GM12878 (cell line): ENCODE measurements around the gene PGM2L1. TPM values are rescaled to one million over a fixed set of nuclear protein-coding genes. Genes with fewer than 3 reads are reported as not detected.

Experiments
- ATAC-seq: fragments of 200-7000 bp; cut with Tn5 transposase; 3 replicates; pipeline ENCODE4 v1.9.1; 2020; ENCODE audit warnings: mild to moderate bottlenecking, moderate library complexity
- BruUV-seq: library from RNA; stranded (reverse); fragments of 400-500 nt; replicated peaks from 2 replicates; lab custom pipeline; 2021; lab: Mats Ljungman, UMichigan
- CTCF ChIA-PET: fragments of 300-600 bp; sonication (Branson Sonifier 250); formaldehyde crosslinking; extraction: SDS; loops from one replicate; lab custom pipeline; 2021; ENCODE audit warnings: inconsistent platforms; lab: Yijun Ruan, JAX
- POLR2A ChIA-PET: fragments of 350-600 bp; formaldehyde crosslinking; extraction: SDS; loops from one replicate; lab custom pipeline; 2021; ENCODE audit warnings: inconsistent platforms; lab: Charles Lee
- RAD21 ChIA-PET: fragments of 300-600 bp; sonication (Branson Sonifier 250); formaldehyde crosslinking; loops from one replicate; lab custom pipeline; 2023; ENCODE audit warnings: antibody characterized with exemption; ENCODE audit not compliant: unreplicated experiment; lab: Charles Lee
- SMC1A ChIA-PET: fragments of 300-600 bp; sonication (Branson Sonifier 250); formaldehyde crosslinking; loops from one replicate; lab custom pipeline; 2023; ENCODE audit not compliant: unreplicated experiment, uncharacterized antibody; lab: Charles Lee
- DNase-seq: peaks from one replicate; pipeline ENCODE4 v3.0.0-alpha.2; 2011; ENCODE audit warnings: low read depth, low spot score
- FAIRE-seq: peaks from 3 replicates; lab custom pipeline; 2011; peaks lifted over from hg19 to GRCh38; lab: Jason Lieb, UNC
- H2AFZ ChIP-seq: 2 replicates; pipeline ENCODE4 v1.6.0; 2011; ENCODE audit warnings: low read depth, low read length, control low read depth; ENCODE audit not compliant: control insufficient read depth
- H3K27ac ChIP-seq: 2 replicates; pipeline ENCODE4 v1.5.1; 2011; ENCODE audit warnings: control low read depth; ENCODE audit not compliant: control insufficient read depth, insufficient read depth
- H3K27me3 ChIP-seq, 2 experiments: replicated peaks in 1 of 2; 2 replicates each; pipeline versions ENCODE4 v1.6.0 to v1.6.1; 2011; ENCODE audit warnings: low read length in 1 of 2; ENCODE audit not compliant: control insufficient read depth in 2 of 2, insufficient read depth in 2 of 2
- H3K36me3 ChIP-seq, 2 experiments: 2 replicates each; pipeline ENCODE4 v1.5.1; 2011; ENCODE audit warnings: low read length in 1 of 2; ENCODE audit not compliant: control insufficient read depth in 2 of 2, insufficient read depth in 2 of 2
- H3K4me1 ChIP-seq: 2 replicates; pipeline ENCODE4 v1.6.1; 2011; ENCODE audit warnings: mild to moderate bottlenecking, low read length, moderate library complexity, mixed read lengths; ENCODE audit not compliant: control insufficient read depth, insufficient read depth
- H3K4me2 ChIP-seq: 2 replicates; pipeline ENCODE4 v1.6.0; 2011; ENCODE audit warnings: control low read depth; ENCODE audit not compliant: control insufficient read depth, insufficient read depth
- H3K4me3 ChIP-seq: fragments of 200-600 bp; sonication (generic); 2 replicates; pipeline ENCODE4 v1.5.1; 2016
- H3K79me2 ChIP-seq: 2 replicates; pipeline ENCODE4 v1.6.0; 2011; ENCODE audit warnings: low read length; ENCODE audit not compliant: control insufficient read depth, insufficient read depth
- H3K9ac ChIP-seq: 2 replicates; pipeline ENCODE4 v1.8.0; 2011; ENCODE audit warnings: low read length, control low read depth, mixed read lengths; ENCODE audit not compliant: control insufficient read depth, insufficient read depth
- H3K9me3 ChIP-seq: replicated peaks from 3 replicates; pipeline ENCODE4 v1.5.1; 2011; ENCODE audit warnings: mild to moderate bottlenecking, low read length; ENCODE audit not compliant: control insufficient read depth, insufficient read depth
- H4K20me1 ChIP-seq: 2 replicates; pipeline ENCODE4 v1.6.0; 2011; ENCODE audit not compliant: control insufficient read depth, insufficient read depth
- ASH2L ChIP-seq: fragments of 300-600, 200-600 bp; sonication (generic); IDR thresholded peaks from 2 replicates; pipeline ENCODE4 v1.6.1; 2017; ENCODE audit warnings: low read depth, mild to moderate bottlenecking, borderline replicate concordance
- CREM ChIP-seq: IDR thresholded peaks from 2 replicates; pipeline ENCODE4 v1.6.1; 2014; ENCODE audit warnings: antibody characterized with exemption, low read depth
- ETV6 ChIP-seq, 2 experiments: fragments of 450-650 bp in 1 of 2; IDR thresholded peaks in 1 of 2; conservative IDR thresholded peaks in 1 of 2; 2 replicates each; pipeline ENCODE4 v1.6.1; 2014; ENCODE audit warnings: antibody characterized with exemption in 1 of 2, borderline replicate concordance in 1 of 2, low read depth in 1 of 2, mild to moderate bottlenecking in 1 of 2, moderate library complexity in 1 of 2
- IKZF1 ChIP-seq: fragments of 450-650 bp; conservative IDR thresholded peaks from 2 replicates; pipeline ENCODE4 v1.6.1; 2017; ENCODE audit warnings: antibody characterized with exemption, mild to moderate bottlenecking
- POLR2A ChIP-seq: IDR thresholded peaks from 2 replicates; pipeline ENCODE4 v1.6.1; 2011; ENCODE audit warnings: low read depth, mild to moderate bottlenecking, low read length
- RAD51 ChIP-seq: fragments of 450-650 bp; IDR thresholded peaks from 2 replicates; pipeline ENCODE4 v1.6.1; 2016; ENCODE audit warnings: moderate library complexity, mild to moderate bottlenecking, inconsistent platforms
- SP1 ChIP-seq: IDR thresholded peaks from one replicate; pipeline ENCODE4 v1.6.1; 2011; ENCODE audit warnings: low read depth, low read length
- TBL1XR1 ChIP-seq: IDR thresholded peaks from 2 replicates; pipeline ENCODE4 v1.6.1; 2012; ENCODE audit warnings: low read depth, low read length, improper control_type of control experiment
- WGBS: methylation state at CpG from one replicate; pipeline ENCODE4 v1.1.6; 2016; ENCODE audit warnings: low lambda C conversion rate; ENCODE audit not compliant: insufficient replicate concordance, insufficient coverage; ENCODE audit errors: missing lambda C conversion rate; 5-methylcytosine and 5-hydroxymethylcytosine counted together
- in situ Hi-C: fragments of 300-500 bp; cut with MboI; formaldehyde crosslinking; loops from 9 replicates; pipeline ENCODE4 v1.14.3; 2018; ENCODE audit warnings: mixed read lengths
- intact Hi-C: fragments of 100-400 bp; cut with micrococcal nuclease; formaldehyde crosslinking; loops from one replicate; pipeline ENCODE4 v1.14.2; 2022; ENCODE audit not compliant: unreplicated experiment
- polyA plus RNA-seq, 11 experiments: library from polyadenylated mRNA; depleted of rRNA in 4 of 11; unstranded in 6 of 11; stranded (reverse) in 5 of 11; fragments of >200 nt; fragmentation: Nextera tagmentation in 4 of 11; fragmentation: Illumina TruSeq in 1 of 11; extraction: Ambion mirVana in 4 of 11; extraction: Trizol in 1 of 11; gene quantifications; 1 replicate in 1 of 11; 2 replicates in 10 of 11; pipeline versions ENCODE4 v1.2.1 to v1.2.3, GENCODE V29; 2011 to 2016; ENCODE audit warnings: inconsistent platforms in 2 of 11, missing spikeins in 2 of 11, low read depth in 1 of 11
- total RNA-seq, 4 experiments: library from RNA; depleted of rRNA in 3 of 4; stranded (reverse); fragments of >200 nt in 3 of 4; fragmentation: Illumina TruSeq in 1 of 4; extraction: Trizol in 1 of 4; gene quantifications; 2 replicates each; pipeline versions ENCODE4 v1.2.1 to v1.2.3, GENCODE V29; 2013 to 2021
- TF ChIP-seq, protein P1 (sequence below): IDR thresholded peaks from 2 replicates; pipeline ENCODE4 v1.6.1; 2012; ENCODE audit warnings: low read depth, low read length, improper control_type of control experiment
- TF ChIP-seq, protein P2 (sequence below): fragments of 450-650 bp; IDR thresholded peaks from 2 replicates; pipeline ENCODE4 v1.6.1; 2018; ENCODE audit warnings: mild to moderate bottlenecking, low read depth, moderate library complexity; ENCODE audit not compliant: partially characterized antibody
- TF ChIP-seq, protein P3 (sequence below): IDR thresholded peaks from 2 replicates; pipeline ENCODE4 v1.6.1; 2012; ENCODE audit warnings: low read length, inconsistent platforms
- TF ChIP-seq, protein P4 (sequence below): fragments of 450-650 bp; IDR thresholded peaks from 2 replicates; pipeline ENCODE4 v1.6.1; 2018; ENCODE audit warnings: borderline replicate concordance, mild to moderate bottlenecking; ENCODE audit not compliant: partially characterized antibody

PGM2L1 gene
- total and polyA plus RNA-seq, 10 of the 15 experiments (the other 5 are each of a cell fraction or from before 2014, with no cell fraction given): 0.04 to 0.20 (median 0.13) TPM; not detected in 1

DNA sequence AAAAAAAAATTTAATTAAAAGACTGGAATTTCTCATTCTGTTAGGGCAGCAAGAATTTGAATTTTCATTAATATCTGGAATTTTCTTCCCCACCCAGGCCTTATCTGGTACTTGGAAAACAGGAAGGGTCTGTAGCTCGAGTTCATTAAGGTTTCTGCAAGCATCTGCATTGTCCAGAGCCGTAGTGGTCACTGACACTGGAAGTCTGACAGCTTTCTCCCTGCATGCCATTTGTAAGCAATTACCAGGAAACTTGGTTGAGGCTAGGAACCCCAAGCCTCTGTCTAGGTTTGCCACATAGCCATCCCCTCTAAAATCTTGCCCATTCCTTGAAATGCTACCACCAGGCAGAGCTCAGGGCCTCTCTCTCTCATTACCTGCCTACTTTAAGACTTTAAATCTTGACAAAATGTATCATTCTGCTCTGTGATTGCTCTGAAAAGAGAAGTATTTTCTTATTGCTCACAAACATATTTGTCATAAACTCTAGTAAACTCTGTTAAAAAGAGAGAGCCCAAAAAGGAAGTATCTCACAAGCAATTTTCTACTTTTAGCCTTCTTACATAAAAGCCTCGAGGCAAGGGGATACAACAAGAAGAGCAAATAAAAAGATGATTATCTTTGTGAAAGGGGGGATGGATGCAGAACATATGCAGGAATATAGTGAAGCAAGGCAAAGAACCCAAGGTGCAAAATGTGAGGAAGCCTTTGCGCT lies 5.5 kb upstream of the PGM2L1 start:
- SMC1A ChIA-PET: no interaction called here
- FAIRE-seq: no peak
- CTCF ChIA-PET: no interaction called here
- H3K36me3 ChIP-seq: no peaks in the 10 kb centered on the region
- TF ChIP-seq, protein P1, sequence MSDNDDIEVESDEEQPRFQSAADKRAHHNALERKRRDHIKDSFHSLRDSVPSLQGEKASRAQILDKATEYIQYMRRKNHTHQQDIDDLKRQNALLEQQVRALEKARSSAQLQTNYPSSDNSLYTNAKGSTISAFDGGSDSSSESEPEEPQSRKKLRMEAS: no peak
- TF ChIP-seq TBL1XR1: no peak
- TF ChIP-seq CREM: no peak
- no peak for TF ChIP-seq RAD51
- TF ChIP-seq, protein P2, sequence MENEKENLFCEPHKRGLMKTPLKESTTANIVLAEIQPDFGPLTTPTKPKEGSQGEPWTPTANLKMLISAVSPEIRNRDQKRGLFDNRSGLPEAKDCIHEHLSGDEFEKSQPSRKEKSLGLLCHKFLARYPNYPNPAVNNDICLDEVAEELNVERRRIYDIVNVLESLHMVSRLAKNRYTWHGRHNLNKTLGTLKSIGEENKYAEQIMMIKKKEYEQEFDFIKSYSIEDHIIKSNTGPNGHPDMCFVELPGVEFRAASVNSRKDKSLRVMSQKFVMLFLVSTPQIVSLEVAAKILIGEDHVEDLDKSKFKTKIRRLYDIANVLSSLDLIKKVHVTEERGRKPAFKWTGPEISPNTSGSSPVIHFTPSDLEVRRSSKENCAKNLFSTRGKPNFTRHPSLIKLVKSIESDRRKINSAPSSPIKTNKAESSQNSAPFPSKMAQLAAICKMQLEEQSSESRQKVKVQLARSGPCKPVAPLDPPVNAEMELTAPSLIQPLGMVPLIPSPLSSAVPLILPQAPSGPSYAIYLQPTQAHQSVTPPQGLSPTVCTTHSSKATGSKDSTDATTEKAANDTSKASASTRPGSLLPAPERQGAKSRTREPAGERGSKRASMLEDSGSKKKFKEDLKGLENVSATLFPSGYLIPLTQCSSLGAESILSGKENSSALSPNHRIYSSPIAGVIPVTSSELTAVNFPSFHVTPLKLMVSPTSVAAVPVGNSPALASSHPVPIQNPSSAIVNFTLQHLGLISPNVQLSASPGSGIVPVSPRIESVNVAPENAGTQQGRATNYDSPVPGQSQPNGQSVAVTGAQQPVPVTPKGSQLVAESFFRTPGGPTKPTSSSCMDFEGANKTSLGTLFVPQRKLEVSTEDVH: no peak
- TF ChIP-seq, protein P3, sequence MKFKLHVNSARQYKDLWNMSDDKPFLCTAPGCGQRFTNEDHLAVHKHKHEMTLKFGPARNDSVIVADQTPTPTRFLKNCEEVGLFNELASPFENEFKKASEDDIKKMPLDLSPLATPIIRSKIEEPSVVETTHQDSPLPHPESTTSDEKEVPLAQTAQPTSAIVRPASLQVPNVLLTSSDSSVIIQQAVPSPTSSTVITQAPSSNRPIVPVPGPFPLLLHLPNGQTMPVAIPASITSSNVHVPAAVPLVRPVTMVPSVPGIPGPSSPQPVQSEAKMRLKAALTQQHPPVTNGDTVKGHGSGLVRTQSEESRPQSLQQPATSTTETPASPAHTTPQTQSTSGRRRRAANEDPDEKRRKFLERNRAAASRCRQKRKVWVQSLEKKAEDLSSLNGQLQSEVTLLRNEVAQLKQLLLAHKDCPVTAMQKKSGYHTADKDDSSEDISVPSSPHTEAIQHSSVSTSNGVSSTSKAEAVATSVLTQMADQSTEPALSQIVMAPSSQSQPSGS: no peak
- TF ChIP-seq POLR2A: no peak
- TF ChIP-seq, protein P4, sequence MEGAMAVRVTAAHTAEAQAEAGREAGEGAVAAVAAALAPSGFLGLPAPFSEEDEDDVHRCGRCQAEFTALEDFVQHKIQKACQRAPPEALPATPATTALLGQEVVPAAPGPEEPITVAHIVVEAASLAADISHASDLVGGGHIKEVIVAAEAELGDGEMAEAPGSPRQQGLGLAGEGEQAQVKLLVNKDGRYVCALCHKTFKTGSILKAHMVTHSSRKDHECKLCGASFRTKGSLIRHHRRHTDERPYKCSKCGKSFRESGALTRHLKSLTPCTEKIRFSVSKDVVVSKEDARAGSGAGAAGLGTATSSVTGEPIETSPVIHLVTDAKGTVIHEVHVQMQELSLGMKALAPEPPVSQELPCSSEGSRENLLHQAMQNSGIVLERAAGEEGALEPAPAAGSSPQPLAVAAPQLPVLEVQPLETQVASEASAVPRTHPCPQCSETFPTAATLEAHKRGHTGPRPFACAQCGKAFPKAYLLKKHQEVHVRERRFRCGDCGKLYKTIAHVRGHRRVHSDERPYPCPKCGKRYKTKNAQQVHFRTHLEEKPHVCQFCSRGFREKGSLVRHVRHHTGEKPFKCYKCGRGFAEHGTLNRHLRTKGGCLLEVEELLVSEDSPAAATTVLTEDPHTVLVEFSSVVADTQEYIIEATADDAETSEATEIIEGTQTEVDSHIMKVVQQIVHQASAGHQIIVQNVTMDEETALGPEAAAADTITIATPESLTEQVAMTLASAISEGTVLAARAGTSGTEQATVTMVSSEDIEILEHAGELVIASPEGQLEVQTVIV: no peak
- TF ChIP-seq ASH2L: no peak
- no peak for TF ChIP-seq ETV6 (conservative IDR thresholded peaks at IDR 0.05 in 1 of 2, IDR thresholded peaks at IDR 0.05 in 1 of 2; ENCODE audit: borderline replicate concordance in 1 of 2, low read depth in 1 of 2)
- TF ChIP-seq SP1: no peak
- no peak for TF ChIP-seq IKZF1
- TF ChIP-seq, all 136 proteins: peak for 0
- H3K4me1 ChIP-seq: no peaks in the 10 kb centered on the region
- in situ Hi-C loops (no loop called here), intact Hi-C loops (no loop called here)
- no peak overlapping the region for H3K27ac ChIP-seq
- no TSS peak for BruUV-seq
- ChIA-PET RAD21 (no interaction called here), POLR2A (no interaction called here)
- H2AFZ ChIP-seq: no peak overlapping the region
- H4K20me1 ChIP-seq: no peaks in the 10 kb centered on the region
- no peak overlapping the region for H3K9ac ChIP-seq
- no peak overlapping the region for H3K4me3 ChIP-seq
- ATAC-seq (no peak), DNase-seq (no peak)
- no peaks in the 10 kb centered on the region for H3K79me2 ChIP-seq
- WGBS: 25% methylated on average over 4 of the region's 4 CpGs
- H3K27me3 ChIP-seq: no peaks in the 10 kb centered on the region
- H3K4me2 ChIP-seq: no peak overlapping the region
- H3K9me3 ChIP-seq: no peaks in the 10 kb centered on the region
